HG03095 (cell line): ENCODE measurements around the gene ICAM4.
A peak's percentile ranks its signal among the peaks of the same experiment; 100 is the strongest.

ENCODE experiments used
- ATAC-seq: cut with Tn5 transposase; IDR thresholded peaks from one replicate; pipeline ENCODE4 v1.9.1; 2021; ENCODE audit warnings: moderate library complexity; ENCODE audit not compliant: unreplicated experiment

ICAM4 gene

DNA sequence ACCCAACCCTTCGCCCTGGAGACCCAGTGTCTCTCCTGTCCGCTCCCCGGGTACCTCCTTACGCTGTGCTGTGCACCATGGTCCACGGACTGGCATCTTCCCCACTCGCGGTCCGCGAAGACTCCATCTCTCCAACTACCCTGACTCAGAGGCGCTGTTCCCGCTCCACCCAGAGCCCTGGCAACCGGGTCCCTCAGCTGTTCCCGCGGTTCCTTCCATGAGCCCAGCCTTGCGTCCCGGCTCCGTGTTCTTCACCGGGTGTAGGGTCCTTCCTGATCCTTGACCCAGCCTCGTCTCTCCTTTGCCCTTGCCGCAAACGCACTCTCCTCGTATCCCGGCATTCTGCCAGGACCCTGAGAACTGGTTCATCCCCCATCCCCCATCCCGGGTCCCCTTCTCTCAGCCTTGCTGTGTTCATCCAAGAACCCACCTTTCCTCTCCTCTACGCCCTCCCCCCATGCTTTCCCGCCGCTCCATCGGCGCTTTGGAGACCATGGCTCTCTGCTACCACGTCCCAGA lies 3.7 kb downstream of the ICAM4 start:
- ATAC-seq = no peak

- no peak for ATAC-seq
These were observed 4.3 kb downstream of the ICAM4 start for GRCh38 chr19:10290876-10291553.

GRCh38 chr19:10291554-10292205 lies 4.9 kb downstream of the ICAM4 start:
- no peak for ATAC-seq

- peak; percentile 47 for ATAC-seq
These were observed 5.5 kb downstream of the ICAM4 start for GRCh38 chr19:10292206-10292788.

DNA sequence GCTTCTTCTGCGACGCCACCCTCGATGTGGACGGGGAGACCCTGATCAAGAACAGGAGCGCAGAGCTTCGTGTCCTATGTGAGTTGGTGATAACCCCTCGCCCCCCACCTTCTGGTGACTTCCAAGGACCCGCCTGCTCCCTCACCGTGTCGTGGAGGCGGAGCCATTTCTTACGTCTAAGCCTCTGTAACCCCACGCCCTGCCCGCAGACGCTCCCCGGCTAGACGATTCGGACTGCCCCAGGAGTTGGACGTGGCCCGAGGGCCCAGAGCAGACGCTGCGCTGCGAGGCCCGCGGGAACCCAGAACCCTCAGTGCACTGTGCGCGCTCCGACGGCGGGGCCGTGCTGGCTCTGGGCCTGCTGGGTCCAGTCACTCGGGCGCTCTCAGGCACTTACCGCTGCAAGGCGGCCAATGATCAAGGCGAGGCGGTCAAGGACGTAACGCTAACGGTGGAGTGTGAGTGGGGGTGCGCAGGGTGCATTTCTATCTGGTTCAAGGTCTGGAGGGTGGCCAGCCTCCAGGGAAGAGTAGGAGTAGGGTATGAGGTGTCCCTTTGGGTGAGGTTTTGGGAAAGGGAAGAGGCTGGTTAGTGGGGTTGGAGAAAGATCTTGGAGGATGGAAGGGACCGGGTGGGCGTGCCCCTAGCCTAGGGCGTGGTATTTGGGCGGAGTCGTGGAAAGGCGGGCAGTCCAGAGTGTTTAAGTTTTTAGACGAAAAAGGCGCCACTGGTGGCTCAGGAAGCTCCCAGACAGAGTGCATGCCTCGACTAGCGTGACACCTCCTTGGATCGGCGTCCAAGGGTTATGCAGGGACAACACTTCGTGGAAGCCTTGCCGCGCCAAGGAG lies 6.3 kb downstream of the ICAM4 start:
- ATAC-seq = no peak

DNA sequence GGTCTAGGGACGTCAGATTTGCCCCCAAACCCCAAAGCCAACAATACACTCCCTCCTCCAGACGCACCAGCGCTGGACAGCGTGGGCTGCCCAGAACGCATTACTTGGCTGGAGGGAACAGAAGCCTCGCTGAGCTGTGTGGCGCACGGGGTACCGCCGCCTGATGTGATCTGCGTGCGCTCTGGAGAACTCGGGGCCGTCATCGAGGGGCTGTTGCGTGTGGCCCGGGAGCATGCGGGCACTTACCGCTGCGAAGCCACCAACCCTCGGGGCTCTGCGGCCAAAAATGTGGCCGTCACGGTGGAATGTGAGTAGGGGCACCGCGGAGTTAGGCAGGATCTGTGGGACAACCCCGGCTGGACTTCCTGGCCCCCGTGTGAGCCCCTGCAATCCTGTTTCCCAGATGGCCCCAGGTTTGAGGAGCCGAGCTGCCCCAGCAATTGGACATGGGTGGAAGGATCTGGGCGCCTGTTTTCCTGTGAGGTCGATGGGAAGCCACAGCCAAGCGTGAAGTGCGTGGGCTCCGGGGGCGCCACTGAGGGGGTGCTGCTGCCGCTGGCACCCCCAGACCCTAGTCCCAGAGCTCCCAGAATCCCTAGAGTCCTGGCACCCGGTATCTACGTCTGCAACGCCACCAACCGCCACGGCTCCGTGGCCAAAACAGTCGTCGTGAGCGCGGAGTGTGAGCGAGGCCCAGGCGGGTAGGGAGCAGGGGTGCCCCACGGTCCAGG lies 7.0 kb downstream of the ICAM4 start:
- ATAC-seq = no peak

DNA sequence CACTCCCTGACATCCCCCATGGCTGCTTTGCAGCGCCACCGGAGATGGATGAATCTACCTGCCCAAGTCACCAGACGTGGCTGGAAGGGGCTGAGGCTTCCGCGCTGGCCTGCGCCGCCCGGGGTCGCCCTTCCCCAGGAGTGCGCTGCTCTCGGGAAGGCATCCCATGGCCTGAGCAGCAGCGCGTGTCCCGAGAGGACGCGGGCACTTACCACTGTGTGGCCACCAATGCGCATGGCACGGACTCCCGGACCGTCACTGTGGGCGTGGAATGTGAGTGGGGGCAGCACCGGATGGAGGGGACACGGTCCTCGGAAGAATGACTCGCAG lies 7.6 kb downstream of the ICAM4 start:
- no peak for ATAC-seq

- ATAC-seq = no peak
These were observed 8.6 kb downstream of the ICAM4 start for GRCh38 chr19:10295305-10295846.

DNA sequence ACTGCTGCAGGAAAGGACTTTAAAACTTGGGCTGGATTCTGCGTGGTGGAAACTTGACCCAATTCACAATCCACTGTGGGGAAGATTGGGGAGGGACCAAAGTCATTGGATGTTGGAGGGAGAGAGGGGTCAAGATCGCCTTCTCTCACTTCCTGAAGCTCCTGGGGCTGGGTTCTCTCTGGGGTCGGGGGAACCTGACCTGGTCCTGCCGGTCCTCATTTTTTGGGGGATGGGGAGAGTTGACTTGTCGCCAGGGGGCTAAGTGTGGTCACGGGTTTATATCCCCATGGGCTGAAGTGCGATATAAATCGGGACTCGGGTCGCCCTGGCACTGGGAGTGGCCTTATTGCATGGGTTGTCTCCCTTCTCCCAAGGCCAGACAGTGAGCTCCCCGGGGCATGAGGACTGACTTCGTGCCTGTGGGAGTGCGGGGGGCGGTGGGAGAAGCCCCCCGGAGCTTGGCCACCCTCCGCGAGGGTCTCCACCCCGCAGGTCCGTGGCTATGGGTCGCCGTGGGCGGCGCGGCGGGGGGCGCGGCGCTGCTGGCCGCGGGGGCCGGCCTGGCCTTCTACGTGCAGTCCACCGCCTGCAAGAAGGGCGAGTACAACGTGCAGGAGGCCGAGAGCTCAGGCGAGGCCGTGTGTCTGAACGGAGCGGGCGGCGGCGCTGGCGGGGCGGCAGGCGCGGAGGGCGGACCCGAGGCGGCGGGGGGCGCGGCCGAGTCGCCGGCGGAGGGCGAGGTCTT lies 9.3 kb downstream of the ICAM4 start:
- ATAC-seq = no peak

DNA sequence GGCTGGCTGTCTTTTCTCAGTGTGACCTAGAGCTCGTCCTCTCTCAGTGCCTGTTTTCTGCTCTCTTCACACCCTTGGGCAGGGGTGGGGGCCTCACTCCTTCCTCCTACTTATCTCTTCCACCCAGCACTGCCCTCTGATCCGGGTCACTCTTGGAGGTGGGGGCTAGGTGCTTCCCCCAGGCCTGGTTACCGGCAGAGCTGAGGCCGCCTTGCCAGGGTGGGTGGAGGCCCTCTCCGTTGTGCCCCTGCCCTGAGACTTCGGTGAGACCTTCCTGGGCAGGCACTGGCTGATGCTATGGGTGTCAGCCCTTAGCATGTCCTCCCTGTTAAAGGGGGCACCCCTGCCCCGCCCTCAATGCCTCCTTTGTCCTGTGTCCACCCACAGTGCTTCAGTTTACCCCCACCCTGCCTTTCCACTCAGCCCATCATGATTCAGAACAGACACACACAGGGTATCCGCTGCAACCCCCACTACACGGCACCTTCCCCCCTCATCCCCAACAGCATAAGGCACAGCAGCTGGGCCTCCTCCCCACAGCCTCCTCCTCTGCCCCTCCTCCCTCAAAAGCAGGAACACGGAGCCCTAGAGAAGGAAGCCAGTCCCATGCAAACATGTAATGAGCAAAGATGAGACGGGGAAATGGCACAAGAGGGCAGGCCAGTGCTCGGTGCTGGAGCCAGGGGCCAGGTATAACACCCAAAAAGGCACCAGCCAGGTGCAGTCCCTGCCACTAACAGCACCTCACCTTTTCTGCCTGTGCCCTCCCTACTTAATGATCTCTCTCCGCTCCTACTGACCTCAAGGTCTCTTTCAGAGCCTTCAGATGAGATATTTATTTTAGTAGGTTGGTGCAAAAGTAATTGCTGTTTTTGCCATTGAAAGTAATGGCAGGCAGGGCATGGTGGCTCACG lies 13.0 kb downstream of the ICAM4 start:
- ATAC-seq = no peak

DNA sequence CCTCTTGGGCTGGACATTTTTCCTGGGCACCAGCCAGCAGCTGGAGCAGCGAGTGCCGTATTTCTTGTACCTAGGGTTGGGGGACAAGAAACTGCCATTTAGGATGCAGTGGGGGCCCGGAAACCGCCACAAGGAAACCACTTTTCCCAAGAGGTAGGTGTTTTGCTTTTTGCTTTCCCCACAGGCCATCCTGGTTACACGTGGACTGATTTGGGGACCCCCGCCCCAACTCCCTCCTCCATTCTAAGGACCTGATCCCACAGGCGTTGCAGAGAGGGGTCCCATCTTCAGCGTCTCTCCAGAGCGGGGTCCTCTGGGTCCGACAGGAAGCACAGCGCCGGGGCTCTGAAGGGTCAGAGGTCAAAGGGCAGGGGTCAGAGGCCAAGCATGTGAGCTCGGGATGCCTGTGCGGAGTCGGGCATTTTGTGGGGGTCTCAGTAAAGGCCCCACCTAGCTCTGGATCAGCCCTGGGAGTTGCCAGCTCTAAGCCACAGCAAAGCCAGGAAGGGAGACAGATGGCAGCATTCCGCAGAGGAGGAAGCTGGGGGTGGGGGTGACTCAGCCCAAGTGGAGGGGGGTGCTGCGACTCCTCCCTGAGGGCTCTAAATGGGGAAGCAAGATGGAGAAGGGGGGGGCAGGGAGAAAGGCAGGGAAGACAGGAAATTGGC lies 18.5 kb downstream of the ICAM4 start:
- no peak for ATAC-seq

- no peak for ATAC-seq
These were observed 19.6 kb downstream of the ICAM4 start for GRCh38 chr19:10306327-10306726.

DNA sequence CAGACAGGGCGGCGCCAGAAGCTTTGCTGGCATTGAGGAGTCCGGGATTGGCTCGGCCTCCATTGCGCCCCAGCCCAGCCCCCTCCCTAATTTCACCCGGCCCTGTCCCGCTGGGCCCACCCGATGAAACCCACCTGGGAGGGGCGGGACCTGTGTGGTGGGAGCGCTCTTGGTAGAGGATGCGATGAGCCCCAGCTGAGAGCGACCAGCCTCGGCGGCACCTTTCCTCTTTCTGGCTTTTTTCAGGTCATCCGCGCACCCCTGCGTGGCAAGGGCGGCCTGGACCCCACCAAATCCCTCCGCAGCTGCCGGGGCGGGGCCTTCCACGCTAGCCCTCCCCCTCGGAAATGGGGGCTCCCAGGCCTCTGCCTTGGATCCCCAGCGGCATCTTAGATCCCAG lies 22.7 kb downstream of the ICAM4 start, which contains the start of gene ZGLP1:
ZGLP1 (minus strand) TSS at position 393 of the 400 bp plus-strand sequence.
- ATAC-seq = no peak

GRCh38 chr19:10315335-10316214 lies 28.8 kb downstream of the ICAM4 start, which contains the start of gene FDX2:
Gene FDX2, minus strand, starts transcription at chr19:10316015. Its CDS starts 19 bp downstream, at chr19:10315996.
- ATAC-seq = no peak

- ATAC-seq = no peak
These were observed 29.7 kb downstream of the ICAM4 start for GRCh38 chr19:10316229-10317044.
